ENCODE results near the gene OPA3.
A peak's percentile ranks its signal among the peaks of the same experiment; 100 is the strongest.

The OPA3 gene

GRCh38 chr19:45578861-45579260 lies 5.7 kb downstream of the OPA3 start:
- DNase-seq (ENCODE audit: low spot score), result no peak
- TF ChIP-seq CTCF (conservative IDR thresholded peaks at IDR 0.05; ENCODE audit: low read depth), result no peak
- H3K27ac ChIP-seq, result peak overlapping the region; percentile 93
- POLR2A ChIA-PET (ENCODE audit: low non-redundant PET), result no interaction called here
- CTCF ChIA-PET, result no interaction called here

- ChIA-PET CTCF (interaction anchor here (0.6 kb wide), 1 partner anchor 29 kb away, joined by 3 read pairs; no protein-coding TSS in a partner anchor), POLR2A (ENCODE audit: low non-redundant PET) (no interaction called here)
- H3K27ac ChIP-seq, result peak overlapping the region; percentile 93
- DNase-seq (ENCODE audit: low spot score), result peak; percentile 91
- no peak for TF ChIP-seq CTCF (conservative IDR thresholded peaks at IDR 0.05; ENCODE audit: low read depth)
Observed at GRCh38 chr19:45577111-45577905, 7.3 kb downstream of the OPA3 start.

- ChIA-PET CTCF (interaction anchor here (0.6 kb wide), 1 partner anchor 28 kb away, joined by 3 read pairs; no protein-coding TSS in a partner anchor), POLR2A (ENCODE audit: low non-redundant PET) (no interaction called here)
- no peak for DNase-seq (ENCODE audit: low spot score)
- TF ChIP-seq CTCF (conservative IDR thresholded peaks at IDR 0.05; ENCODE audit: low read depth), result no peak
- peak overlapping the region; percentile 93 for H3K27ac ChIP-seq
Observed at GRCh38 chr19:45576682-45577081, 7.9 kb downstream of the OPA3 start.

- ChIA-PET POLR2A (ENCODE audit: low non-redundant PET) (no interaction called here), CTCF (interaction anchor here (0.8 to 1.1 kb wide), 2 partner anchors 68 to 107 kb away, joined by 4 to 8 read pairs; no protein-coding TSS in a partner anchor)
- peak overlapping the region; percentile 93 for H3K27ac ChIP-seq
- DNase-seq (ENCODE audit: low spot score), result no peak
- TF ChIP-seq CTCF (conservative IDR thresholded peaks at IDR 0.05; ENCODE audit: low read depth), result no peak
Observed at GRCh38 chr19:45575216-45575615, 9.4 kb downstream of the OPA3 start.

GRCh38 chr19:45574526-45574925 lies 10.1 kb downstream of the OPA3 start:
- H3K27ac ChIP-seq, result peak overlapping the region; percentile 93
- POLR2A ChIA-PET (ENCODE audit: low non-redundant PET), result no interaction called here
- no peak for TF ChIP-seq CTCF (conservative IDR thresholded peaks at IDR 0.05; ENCODE audit: low read depth)
- DNase-seq (ENCODE audit: low spot score), result no peak
- CTCF ChIA-PET, result interaction anchor here (1.1 kb wide), 1 partner anchor 69 kb away, joined by 4 read pairs; no protein-coding TSS in a partner anchor

- DNase-seq (ENCODE audit: low spot score), result no peak
- TF ChIP-seq CTCF (conservative IDR thresholded peaks at IDR 0.05; ENCODE audit: low read depth), result no peak
- POLR2A ChIA-PET (ENCODE audit: low non-redundant PET), result no interaction called here
- CTCF ChIA-PET, result no interaction called here
- 0 out of 2 replicates have a peak overlapping the region, but pooled peaks have one; percentile 22 for H3K27ac ChIP-seq
Observed at GRCh38 chr19:45571457-45572220, 13.0 kb downstream of the OPA3 start.
